HEK293 (cell line): ENCODE measurements around the gene RPS27.

Experiments used
- CTCF ChIA-PET: fragments of 350-600 bp; formaldehyde crosslinking; extraction: SDS; loops from one replicate; lab custom pipeline; 2021; ENCODE audit warnings: antibody characterized with exemption; lab: Yijun Ruan, JAX
- POLR2A ChIA-PET: fragments of 300-600 bp; formaldehyde crosslinking; extraction: SDS; loops from one replicate; lab custom pipeline; 2020; ENCODE audit warnings: antibody characterized with exemption, inconsistent platforms; lab: Yijun Ruan, JAX
- H3K27ac ChIP-seq: fragments of 200-500 bp; sonication (Bioruptor generic); 2 replicates; pipeline ENCODE4 v1.5.1; 2014; ENCODE audit warnings: low read depth, low read length, control low read depth, inconsistent platforms; ENCODE audit errors: extremely low read depth
- H3K36me3 ChIP-seq, 2 experiments: fragments of 200-500 bp in 1 of 2; sonication (Bioruptor generic) in 1 of 2; 1 replicate in 1 of 2; 2 replicates in 1 of 2; pipeline ENCODE4 v1.5.1; 2014 to 2017; ENCODE audit warnings: inconsistent platforms in 2 of 2, low read length in 2 of 2; ENCODE audit not compliant: control insufficient read depth in 2 of 2, insufficient read depth in 1 of 2
- H3K4me1 ChIP-seq: fragments of 200-500 bp; sonication (Bioruptor generic); 2 replicates; pipeline ENCODE4 v1.5.1; 2014; ENCODE audit warnings: mild to moderate bottlenecking, low read length, inconsistent platforms; ENCODE audit not compliant: control insufficient read depth, insufficient read depth
- H3K4me3 ChIP-seq: 2 replicates; pipeline ENCODE4 v1.5.1; 2011; ENCODE audit warnings: low read depth, mild to moderate bottlenecking, control low read depth, low read length, moderate library complexity
- H3K9me3 ChIP-seq: fragments of 200-500 bp; sonication (Bioruptor generic); 2 replicates; pipeline ENCODE4 v1.5.1; 2014; ENCODE audit warnings: low read depth, low read length, inconsistent platforms; ENCODE audit not compliant: control insufficient read depth, insufficient read depth
- AEBP2 ChIP-seq: fragments of 450-650 bp; formaldehyde crosslinking; IDR thresholded peaks from 2 replicates; pipeline ENCODE4 v1.5.1; 2016; ENCODE audit warnings: missing biosample characterization, missing genetic modification characterization, borderline replicate concordance
- BCL11A ChIP-seq: fragments of 450-650 bp; formaldehyde crosslinking; IDR thresholded peaks from 2 replicates; pipeline ENCODE4 v1.5.1; 2016; ENCODE audit warnings: low read depth, missing biosample characterization, missing genetic modification characterization
- PRDM10 ChIP-seq: fragments of 450-650 bp; formaldehyde crosslinking; IDR thresholded peaks from 2 replicates; pipeline ENCODE4 v1.5.1; 2016; ENCODE audit warnings: missing biosample characterization, missing genetic modification characterization
- PRDM4 ChIP-seq: fragments of 450-650 bp; formaldehyde crosslinking; IDR thresholded peaks from 2 replicates; pipeline ENCODE4 v1.5.1; 2017; ENCODE audit warnings: missing biosample characterization, missing genetic modification characterization
- SETDB1 ChIP-seq: IDR thresholded peaks from one replicate; pipeline ENCODE4 v1.6.1; 2017; ENCODE audit warnings: mild to moderate bottlenecking, low read length, moderate library complexity, mixed read lengths; ENCODE audit not compliant: insufficient read length
- ZBTB7A ChIP-seq: fragments of 450-650 bp; formaldehyde crosslinking; IDR thresholded peaks from 2 replicates; pipeline ENCODE4 v1.5.1; 2016; ENCODE audit warnings: low read depth, missing biosample characterization, missing genetic modification characterization
- ZNF112 ChIP-seq: fragments of 450-650 bp; formaldehyde crosslinking; IDR thresholded peaks from 2 replicates; pipeline ENCODE4 v1.5.0; 2017; ENCODE audit warnings: missing biosample characterization, missing genetic modification characterization
- ZNF302 ChIP-seq: fragments of 450-650 bp; formaldehyde crosslinking; IDR thresholded peaks from 2 replicates; pipeline ENCODE4 v1.5.1; 2016; ENCODE audit warnings: missing biosample characterization, missing genetic modification characterization, low read depth
- ZNF426 ChIP-seq: fragments of 450-650 bp; formaldehyde crosslinking; IDR thresholded peaks from 2 replicates; pipeline ENCODE4 v1.5.1; 2017; ENCODE audit warnings: missing biosample characterization, missing genetic modification characterization, mild to moderate bottlenecking, inconsistent platforms, moderate library complexity
- ZNF488 ChIP-seq: fragments of 450-650 bp; formaldehyde crosslinking; IDR thresholded peaks from 2 replicates; pipeline ENCODE4 v1.5.1; 2016; ENCODE audit warnings: missing biosample characterization, missing genetic modification characterization
- ZNF530 ChIP-seq: fragments of 450-650 bp; formaldehyde crosslinking; IDR thresholded peaks from 2 replicates; pipeline ENCODE4 v1.5.1; 2016; ENCODE audit warnings: low read depth, missing biosample characterization, missing genetic modification characterization
- ZNF544 ChIP-seq: fragments of 450-650 bp; formaldehyde crosslinking; IDR thresholded peaks from 2 replicates; pipeline ENCODE4 v1.5.0; 2017; ENCODE audit warnings: missing biosample characterization, missing genetic modification characterization
- ZNF692 ChIP-seq: fragments of 450-650 bp; formaldehyde crosslinking; IDR thresholded peaks from 2 replicates; pipeline ENCODE4 v1.5.1; 2016; ENCODE audit warnings: missing biosample characterization, missing genetic modification characterization
- ZNF785 ChIP-seq: fragments of 450-650 bp; formaldehyde crosslinking; IDR thresholded peaks from 2 replicates; pipeline ENCODE4 v1.5.1; 2016; ENCODE audit warnings: missing biosample characterization, missing genetic modification characterization

The RPS27 gene

GRCh38 chr1:153961421-153961820 is 29.1 kb upstream of the RPS27 start:
- H3K9me3 ChIP-seq, result no peaks in the 10 kb centered on the region
- H3K4me1 ChIP-seq, result peaks cover 13% of the 10 kb centered on the region; the same call in 1 of the 2 replicates
- H3K27ac ChIP-seq, result no peak overlapping the region
- POLR2A ChIA-PET, result interaction anchor here (3.0 kb wide), 1 partner anchor 16 kb away, joined by 58 read pairs; the partner anchor contains the start of gene JTB
- TF ChIP-seq AEBP2 (tag by site-specific recombination), result no peak
- no peak for TF ChIP-seq SETDB1
- no peak for TF ChIP-seq ZNF530 (tag by site-specific recombination)
- TF ChIP-seq ZNF488, result no peak
- TF ChIP-seq ZNF112 (tag by site-specific recombination), result no peak
- no peak for TF ChIP-seq PRDM4 (tag by site-specific recombination)
- no peak for TF ChIP-seq PRDM10 (tag by site-specific recombination)
- no peak for TF ChIP-seq ZNF692 (tag by site-specific recombination)
- no peak for TF ChIP-seq ZNF426 (tag by site-specific recombination)
- no peak for TF ChIP-seq ZNF544
- no peak for TF ChIP-seq ZNF785
- TF ChIP-seq BCL11A (tag by site-specific recombination), result no peak
- TF ChIP-seq ZBTB7A (tag by site-specific recombination), result no peak
- no peak for TF ChIP-seq ZNF302
- H3K36me3 ChIP-seq, result peaks cover 0 to 31% of the 10 kb centered on the region in 2 experiments; a peak in 2 of 3 replicates
- CTCF ChIA-PET, result no interaction called here
- H3K4me3 ChIP-seq, result no peak overlapping the region
